Fibroblast of lung (primary cell): Measurements from ENCODE around the gene TLCD2. TPM values are rescaled to one million over a fixed set of nuclear protein-coding genes. Genes with fewer than 3 reads are reported as not detected.
"Not testable (repeated sequence)": the region's sequence is repeated elsewhere in the genome, so short reads cannot be mapped to it uniquely, and the experiment has no call there.

Experiments used
- DNase-seq, 2 donors: peaks; one replicate each; pipeline versions ENCODE4 v3.0.0 to v3.0.0-alpha.2; 2010; ENCODE audit warnings: low read depth in 2 of 2
- H2AFZ ChIP-seq: 2 replicates; pipeline ENCODE4 v1.5.1; 2012; ENCODE audit warnings: low read length, control low read depth, inconsistent platforms
- H3K27ac ChIP-seq: 2 replicates; pipeline ENCODE4 v1.5.1; 2011; ENCODE audit warnings: low read length, control low read depth; ENCODE audit not compliant: insufficient read depth
- H3K27me3 ChIP-seq: 2 replicates; pipeline ENCODE4 v1.5.1; 2011; ENCODE audit warnings: mild to moderate bottlenecking, low read length; ENCODE audit not compliant: control insufficient read depth, insufficient read depth
- H3K36me3 ChIP-seq: 2 replicates; pipeline ENCODE4 v1.5.1; 2011; ENCODE audit warnings: low read length; ENCODE audit not compliant: control insufficient read depth, insufficient read depth
- H3K4me1 ChIP-seq: 2 replicates; pipeline ENCODE4 v1.5.1; 2011; ENCODE audit warnings: low read length; ENCODE audit not compliant: control insufficient read depth, insufficient read depth; ENCODE audit errors: extremely low read depth
- H3K4me2 ChIP-seq: 2 replicates; pipeline ENCODE4 v1.5.1; 2011; ENCODE audit warnings: low read length, control low read depth; ENCODE audit not compliant: insufficient read depth; ENCODE audit errors: extremely low read depth
- H3K4me3 ChIP-seq, 4 experiments: fragments of 200-600 bp in 1 of 4; sonication (generic) in 1 of 4; replicated peaks in 1 of 4; 2 replicates each; pipeline ENCODE4 v1.5.1; 2011 to 2016; ENCODE audit warnings: low read length in 4 of 4, low read depth in 3 of 4, mild to moderate bottlenecking in 3 of 4, control low read depth in 2 of 4, inconsistent platforms in 1 of 4, mixed read lengths in 1 of 4; ENCODE audit not compliant: insufficient read depth in 1 of 4; ENCODE audit errors: control extremely low read depth in 1 of 4
- H3K79me2 ChIP-seq: 2 replicates; pipeline ENCODE4 v1.5.1; 2012; ENCODE audit warnings: mild to moderate bottlenecking, low read length, inconsistent platforms; ENCODE audit not compliant: control insufficient read depth, insufficient read depth
- H3K9ac ChIP-seq: 2 replicates; pipeline ENCODE4 v1.5.1; 2011; ENCODE audit warnings: mild to moderate bottlenecking, low read length, control low read depth; ENCODE audit not compliant: insufficient read depth
- H3K9me3 ChIP-seq: 2 replicates; pipeline ENCODE4 v1.5.1; 2012; ENCODE audit warnings: low read depth, low read length; ENCODE audit not compliant: control insufficient read depth, insufficient read depth
- H4K20me1 ChIP-seq: 2 replicates; pipeline ENCODE4 v1.5.1; 2011; ENCODE audit warnings: low read length; ENCODE audit not compliant: control insufficient read depth, insufficient read depth; ENCODE audit errors: extremely low read depth
- CTCF ChIP-seq, 2 donors: IDR thresholded peaks in 1 of 2; conservative IDR thresholded peaks in 1 of 2; 1 replicate in 1 of 2; 2 replicates in 1 of 2; pipeline ENCODE4 v1.5.1; 2011 to 2012; ENCODE audit warnings: low read length in 2 of 2, control low read depth in 1 of 2, inconsistent platforms in 1 of 2, low read depth in 1 of 2, mild to moderate bottlenecking in 1 of 2
- EZH2 ChIP-seq: IDR thresholded peaks from 2 replicates; pipeline ENCODE4 v1.5.1; 2012; ENCODE audit warnings: low read length, control low read depth, mild to moderate bottlenecking; ENCODE audit errors: missing control alignments
- polyA plus RNA-seq, 2 donors: library from polyadenylated mRNA; depleted of rRNA in 1 of 2; stranded (reverse) in 1 of 2; unstranded in 1 of 2; fragments of >200 nt; gene quantifications; 2 replicates each; pipeline ENCODE4 v1.2.1, GENCODE V29; 2011 to 2012; ENCODE audit warnings: missing spikeins in 1 of 2
- total RNA-seq: library from RNA; depleted of rRNA; stranded (reverse); fragments of >200 nt; gene quantifications from 2 replicates; pipeline ENCODE4 v1.2.1, GENCODE V29; 2014

The TLCD2 gene
- total and polyA plus RNA-seq, 2 donors (not counting 1 experiment from before 2014, with no cell fraction given), result 7.1 to 9.7 TPM

- Histone ChIP-seq H3K9ac (peak overlapping the region; percentile 84), H3K36me3 (peaks cover 28% of the 10 kb centered on the region), H3K9me3 (no peaks in the 10 kb centered on the region), H3K4me3 (peak overlapping the region; percentile 47 to 76 (median 55)), H3K27me3 (no peaks in the 10 kb centered on the region), H3K4me1 (peaks cover 19% of the 10 kb centered on the region), H3K79me2 (peaks cover 40% of the 10 kb centered on the region), H2AFZ (no peak overlapping the region), H3K27ac (peak overlapping the region; percentile 68), H4K20me1 (peaks cover 12% of the 10 kb centered on the region), H3K4me2 (peak overlapping the region; percentile 87)
- TF ChIP-seq EZH2 (no peak), CTCF (conservative IDR thresholded peaks at IDR 0.05 in 1 of 2, IDR thresholded peaks at IDR 0.05 in 1 of 2; ENCODE audit: low read depth in 1 of 2, low read length in 2 of 2) (no peak)
- DNase-seq, result peak in 1 of 2 donors; percentile 20
These were observed 803 bp upstream of the TLCD2 start for GRCh38 chr17:1710807-1711553.

GRCh38 chr17:1709403-1709951 is 700 bp downstream of the TLCD2 start:
- no peaks in the 10 kb centered on the region for H3K27me3 ChIP-seq
- H4K20me1 ChIP-seq, result peaks cover 12% of the 10 kb centered on the region
- no peaks in the 10 kb centered on the region for H3K9me3 ChIP-seq
- no peak overlapping the region for H2AFZ ChIP-seq
- peak overlapping the region; percentile 87 for H3K4me2 ChIP-seq
- H3K79me2 ChIP-seq, result peaks cover 29% of the 10 kb centered on the region
- H3K36me3 ChIP-seq, result peaks cover 26% of the 10 kb centered on the region
- TF ChIP-seq CTCF (conservative IDR thresholded peaks at IDR 0.05 in 1 of 2, IDR thresholded peaks at IDR 0.05 in 1 of 2; ENCODE audit: low read depth in 1 of 2, low read length in 2 of 2) (no peak), EZH2 (no peak)
- H3K9ac ChIP-seq, result peak overlapping the region; percentile 84
- peak in 1 of 2 donors; percentile 29 for DNase-seq
- no peak overlapping the region for H3K27ac ChIP-seq
- peaks cover 19% of the 10 kb centered on the region for H3K4me1 ChIP-seq
- H3K4me3 ChIP-seq, result peak overlapping the region in 3 of 4 experiments; percentile 38 to 76 (median 56)

- not testable (repeated sequence) for H3K4me2 ChIP-seq, H4K20me1 ChIP-seq, DNase-seq, H3K4me3 ChIP-seq, H3K9me3 ChIP-seq, H2AFZ ChIP-seq, H3K9ac ChIP-seq, H3K27me3 ChIP-seq, H3K27ac ChIP-seq
- peaks cover 21% of the 10 kb centered on the region for H3K36me3 ChIP-seq
- peaks cover 17% of the 10 kb centered on the region for H3K4me1 ChIP-seq
- H3K79me2 ChIP-seq, result peaks cover 23% of the 10 kb centered on the region
These were observed 1.3 kb downstream of the TLCD2 start for GRCh38 chr17:1708791-1709346.
